CD14-positive monocyte (primary cell): ENCODE results near the gene SOD3. TPM values are rescaled to one million over a fixed set of nuclear protein-coding genes. Genes with fewer than 3 reads are reported as not detected.

Experiments
- DNase-seq, 3 donors: peaks; one replicate each; pipeline ENCODE4 v3.0.0-alpha.2; 2011 to 2022
- H2AFZ ChIP-seq: 2 replicates; pipeline ENCODE4 v1.6.0; 2012; ENCODE audit warnings: mild to moderate bottlenecking, low read depth, low read length, inconsistent platforms; ENCODE audit not compliant: insufficient read depth, poor library complexity, severe bottlenecking
- H3K27ac ChIP-seq, 2 donors: 1 replicate in 1 of 2; 2 replicates in 1 of 2; pipeline ENCODE4 v1.5.1; 2012 to 2013; ENCODE audit warnings: low read length in 2 of 2, control low read depth in 1 of 2, inconsistent platforms in 1 of 2, low read depth in 1 of 2, mild to moderate bottlenecking in 1 of 2
- H3K27me3 ChIP-seq, 2 donors: one replicate each; pipeline versions ENCODE4 v1.6.0 to v1.6.1; 2011 to 2013; ENCODE audit warnings: low read length in 2 of 2; ENCODE audit not compliant: control insufficient read depth in 2 of 2, insufficient read depth in 2 of 2
- H3K36me3 ChIP-seq, 2 donors: replicated peaks in 1 of 2; 1 replicate in 1 of 2; 2 replicates in 1 of 2; pipeline versions ENCODE4 v1.5.1 to v1.6.1; 2012 to 2013; ENCODE audit warnings: low read length in 2 of 2, control low read depth in 1 of 2, inconsistent platforms in 1 of 2, mild to moderate bottlenecking in 1 of 2; ENCODE audit not compliant: insufficient read depth in 2 of 2, control insufficient read depth in 1 of 2
- H3K4me1 ChIP-seq, 2 donors: 1 replicate in 1 of 2; 2 replicates in 1 of 2; pipeline versions ENCODE4 v1.5.1 to v1.6.1; 2012 to 2013; ENCODE audit warnings: low read length in 2 of 2, control low read depth in 1 of 2, inconsistent platforms in 1 of 2, mild to moderate bottlenecking in 1 of 2, moderate library complexity in 1 of 2; ENCODE audit not compliant: insufficient read depth in 2 of 2, control insufficient read depth in 1 of 2
- H3K4me2 ChIP-seq: replicated peaks from 2 replicates; pipeline ENCODE3; 2012; ENCODE audit warnings: low read length, moderate library complexity, mild to moderate bottlenecking; ENCODE audit not compliant: poor library complexity, severe bottlenecking; ENCODE audit errors: extremely low read depth
- H3K4me3 ChIP-seq, 3 experiments: fragments of 200-600 bp in 1 of 3; sonication (generic) in 1 of 3; replicated peaks in 1 of 3; 1 replicate in 2 of 3; 2 replicates in 1 of 3; pipeline ENCODE4 v1.5.1; 2011 to 2013; ENCODE audit warnings: low read length in 3 of 3, mild to moderate bottlenecking in 3 of 3, control low read depth in 2 of 3, low read depth in 2 of 3, inconsistent platforms in 1 of 3, moderate library complexity in 1 of 3
- H3K79me2 ChIP-seq: 2 replicates; pipeline ENCODE4 v1.6.0; 2012; ENCODE audit warnings: mild to moderate bottlenecking, control low read depth, inconsistent platforms, low read length, moderate library complexity; ENCODE audit not compliant: insufficient read depth
- H3K9ac ChIP-seq: 2 replicates; pipeline ENCODE4 v1.6.0; 2017; ENCODE audit warnings: low read length, mild to moderate bottlenecking; ENCODE audit not compliant: insufficient read depth, poor library complexity, severe bottlenecking
- H3K9me3 ChIP-seq, 2 donors: replicated peaks in 1 of 2; 1 replicate in 1 of 2; 2 replicates in 1 of 2; pipeline versions ENCODE4 v1.5.1 to v1.6.1; 2012 to 2013; ENCODE audit warnings: low read length in 2 of 2, control low read depth in 1 of 2; ENCODE audit not compliant: control insufficient read depth in 1 of 2, insufficient read depth in 1 of 2
- H4K20me1 ChIP-seq: 2 replicates; pipeline ENCODE4 v1.6.0; 2012; ENCODE audit warnings: mild to moderate bottlenecking, low read length, control low read depth, moderate library complexity; ENCODE audit not compliant: insufficient read depth
- H3K27ac Mint-ChIP-seq, 7 donors: one replicate each; pipeline ENCODE4 v1.8.0; 2020; ENCODE audit warnings: mild to moderate bottlenecking in 7 of 7, mixed read lengths in 7 of 7, moderate library complexity in 6 of 7, inconsistent platforms in 2 of 7
- H3K27me3 Mint-ChIP-seq, 3 donors: one replicate each; pipeline ENCODE4 v1.8.0; 2021 to 2022; ENCODE audit warnings: low read depth in 3 of 3, mild to moderate bottlenecking in 3 of 3, mixed read lengths in 3 of 3, moderate library complexity in 3 of 3, inconsistent platforms in 1 of 3
- H3K36me3 Mint-ChIP-seq, 2 donors: one replicate each; pipeline ENCODE4 v1.8.0; 2020; ENCODE audit warnings: mixed read lengths in 2 of 2, inconsistent platforms in 1 of 2, mild to moderate bottlenecking in 1 of 2
- H3K4me1 Mint-ChIP-seq: one replicate; pipeline ENCODE4 v1.8.0; 2020; ENCODE audit warnings: mild to moderate bottlenecking, mixed read lengths
- H3K4me3 Mint-ChIP-seq, 2 donors: one replicate each; pipeline ENCODE4 v1.8.0; 2020; ENCODE audit warnings: mild to moderate bottlenecking in 2 of 2, mixed read lengths in 2 of 2, moderate library complexity in 1 of 2
- H3K9me3 Mint-ChIP-seq, 7 donors: one replicate each; pipeline ENCODE4 v1.8.0; 2020 to 2022; ENCODE audit warnings: mixed read lengths in 7 of 7, mild to moderate bottlenecking in 6 of 7, moderate library complexity in 6 of 7, inconsistent platforms in 2 of 7
- CTCF ChIP-seq: fragments of 200-600 bp; IDR thresholded peaks from one replicate; pipeline ENCODE4 v1.8.0; 2022; ENCODE audit warnings: antibody characterized with exemption, mild to moderate bottlenecking
- WGBS: methylation state at CpG from one replicate; pipeline ENCODE4 v1.1.5; 2013; ENCODE audit warnings: missing lambda C conversion rate; ENCODE audit not compliant: insufficient coverage; 5-methylcytosine and 5-hydroxymethylcytosine counted together
- intact Hi-C, 2 donors: fragments of 100-400 bp; cut with micrococcal nuclease; formaldehyde crosslinking; loops; one replicate each; pipeline versions ENCODE4 v1.15.0 to v1.15.1; 2023
- polyA plus RNA-seq, 3 donors: library from polyadenylated mRNA; depleted of rRNA in 1 of 3; unstranded in 2 of 3; stranded (reverse) in 1 of 3; fragments of 300-500 nt in 2 of 3; fragments of >200 nt in 1 of 3; fragmentation: Illumina TruSeq in 2 of 3; gene quantifications; 1 replicate in 2 of 3; 2 replicates in 1 of 3; pipeline ENCODE4 v1.2.3, GENCODE V29; 2012 to 2021

The SOD3 gene
- polyA plus RNA-seq, 3 donors: not detected

GRCh38 chr4:24795666-24796381 lies 451 bp downstream of the SOD3 start:
- WGBS: 98% methylated on average over 6 of the region's 9 CpGs
- H3K27me3 ChIP-seq: peaks cover 26 to 40% of the 10 kb centered on the region in 2 donors
- H3K27ac Mint-ChIP-seq: no peak overlapping the region
- no peak for DNase-seq
- H3K9me3 ChIP-seq: peaks cover 0 to 5% of the 10 kb centered on the region in 2 donors
- intact Hi-C loops: no loop called here
- H3K36me3 ChIP-seq: no peaks in the 10 kb centered on the region
- no peak overlapping the region for H3K4me2 ChIP-seq
- H3K9ac ChIP-seq: no peak overlapping the region
- no peaks in the 10 kb centered on the region for H4K20me1 ChIP-seq
- no peaks in the 10 kb centered on the region for H3K79me2 ChIP-seq
- H3K36me3 Mint-ChIP-seq: peaks cover 1 to 6% of the 10 kb centered on the region in 2 donors
- H3K27me3 Mint-ChIP-seq: peaks cover 29 to 40% (median 34%) of the 10 kb centered on the region in 3 donors
- no peak overlapping the region for H3K4me3 Mint-ChIP-seq
- TF ChIP-seq CTCF: no peak
- no peak overlapping the region for H2AFZ ChIP-seq
- peaks cover 25 to 33% of the 10 kb centered on the region in 2 donors for H3K4me1 ChIP-seq
- no peak overlapping the region for H3K4me3 ChIP-seq
- peaks cover 0 to 17% (median 6%) of the 10 kb centered on the region in 7 donors for H3K9me3 Mint-ChIP-seq
- peaks cover 31% of the 10 kb centered on the region for H3K4me1 Mint-ChIP-seq
- H3K27ac ChIP-seq: no peak overlapping the region

- H3K79me2 ChIP-seq: no peaks in the 10 kb centered on the region
- Mint-ChIP-seq H3K4me3 (no peak overlapping the region), H3K9me3 (peaks cover 0 to 18% (median 7%) of the 10 kb centered on the region in 7 donors), H3K4me1 (peaks cover 33% of the 10 kb centered on the region), H3K27ac (no peak overlapping the region), H3K27me3 (peaks cover 37 to 48% (median 42%) of the 10 kb centered on the region in 3 donors), H3K36me3 (peaks cover 3 to 6% of the 10 kb centered on the region in 2 donors)
- H2AFZ ChIP-seq: no peak overlapping the region
- intact Hi-C loops: no loop called here
- no peak overlapping the region for H3K4me3 ChIP-seq
- no peak for TF ChIP-seq CTCF
- no peaks in the 10 kb centered on the region for H3K36me3 ChIP-seq
- H4K20me1 ChIP-seq: no peaks in the 10 kb centered on the region
- no peak for DNase-seq
- H3K4me1 ChIP-seq: peaks cover 26 to 33% of the 10 kb centered on the region in 2 donors
- H3K27ac ChIP-seq: no peak overlapping the region
- no peak overlapping the region for H3K9ac ChIP-seq
- no peak overlapping the region for H3K4me2 ChIP-seq
- peaks cover 0 to 10% of the 10 kb centered on the region in 2 donors for H3K9me3 ChIP-seq
- H3K27me3 ChIP-seq: peaks cover 34 to 48% of the 10 kb centered on the region in 2 donors
These were observed 1.2 kb downstream of the SOD3 start for GRCh38 chr4:24796620-24797019.
